ENCODE results near the gene KRTAP16-1.

- no peak for TF ChIP-seq CTCF (IDR thresholded peaks at IDR 0.05)
- no peak for TF ChIP-seq POLR2A (IDR thresholded peaks at IDR 0.05)
Measured at GRCh38 chr17:41318231-41318630, 9.1 kb upstream of the KRTAP16-1 start.

All from body of pancreas (tissue), 4 donors.